Common myeloid progenitor, CD34-positive (primary cell): ENCODE data around the gene IGFBP5.

Source experiments
- CTCF ChIA-PET: fragments of 350-600 bp; sonication (Branson Sonifier 250); formaldehyde crosslinking; loops from one replicate; lab custom pipeline; 2021; ENCODE audit warnings: antibody characterized with exemption; lab: Charles Lee
- POLR2A ChIA-PET: fragments of 350-600 bp; sonication (Branson Sonifier 250); formaldehyde crosslinking; loops from one replicate; lab custom pipeline; 2021; ENCODE audit warnings: antibody characterized with exemption; lab: Charles Lee
- DNase-seq, 3 donors: peaks; one replicate each; pipeline versions ENCODE4 v3.0.0 to v3.0.0-alpha.2; 2013
- H3K27ac ChIP-seq, 2 experiments: 1 replicate in 1 of 2; 2 replicates in 1 of 2; pipeline ENCODE4 v1.7.0; 2013; ENCODE audit warnings: inconsistent platforms in 2 of 2, low read length in 2 of 2, mild to moderate bottlenecking in 2 of 2, low read depth in 1 of 2, moderate library complexity in 1 of 2; ENCODE audit not compliant: severe bottlenecking in 2 of 2, insufficient read depth in 1 of 2, poor library complexity in 1 of 2
- H3K27me3 ChIP-seq, 5 experiments: replicated peaks in 2 of 5; 1 replicate in 3 of 5; 2 replicates in 2 of 5; pipeline versions ENCODE4 v1.6.1 to v1.7.0; 2013; ENCODE audit warnings: low read length in 4 of 5, mild to moderate bottlenecking in 2 of 5, moderate library complexity in 2 of 5, inconsistent platforms in 1 of 5; ENCODE audit not compliant: insufficient read depth in 5 of 5, control insufficient read depth in 4 of 5
- H3K36me3 ChIP-seq, 4 experiments: 1 replicate in 2 of 4; 2 replicates in 2 of 4; pipeline versions ENCODE4 v1.6.1 to v1.7.0; 2013; ENCODE audit warnings: low read length in 3 of 4, control low read depth in 1 of 4, mild to moderate bottlenecking in 1 of 4; ENCODE audit not compliant: control insufficient read depth in 4 of 4, insufficient read depth in 4 of 4
- H3K4me1 ChIP-seq, 4 experiments: 1 replicate in 3 of 4; 2 replicates in 1 of 4; pipeline versions ENCODE4 v1.6.1 to v1.7.1; 2013; ENCODE audit warnings: low read length in 3 of 4, mild to moderate bottlenecking in 3 of 4, control low read depth in 1 of 4, inconsistent platforms in 1 of 4, moderate library complexity in 1 of 4; ENCODE audit not compliant: control insufficient read depth in 4 of 4, insufficient read depth in 4 of 4; ENCODE audit errors: control extremely low read depth in 1 of 4
- H3K4me3 ChIP-seq, 7 experiments: 1 replicate in 4 of 7; 2 replicates in 3 of 7; pipeline versions ENCODE4 v1.5.1 to v1.7.0; 2013; ENCODE audit warnings: mild to moderate bottlenecking in 7 of 7, low read length in 6 of 7, moderate library complexity in 6 of 7, inconsistent platforms in 2 of 7, low read depth in 2 of 7, control low read depth in 1 of 7; ENCODE audit not compliant: insufficient read depth in 4 of 7, control insufficient read depth in 1 of 7; ENCODE audit errors: extremely low read depth in 1 of 7
- H3K9me3 ChIP-seq, 5 experiments: 1 replicate in 4 of 5; 2 replicates in 1 of 5; pipeline versions ENCODE4 v1.6.1 to v1.7.1; 2013; ENCODE audit warnings: low read length in 4 of 5, mild to moderate bottlenecking in 2 of 5, inconsistent platforms in 1 of 5, low read depth in 1 of 5, moderate library complexity in 1 of 5; ENCODE audit not compliant: control insufficient read depth in 4 of 5, insufficient read depth in 2 of 5; ENCODE audit errors: control extremely low read depth in 1 of 5
- WGBS: methylation state at CpG from one replicate; pipeline ENCODE4 v1.1.5; 2013; ENCODE audit not compliant: insufficient coverage; 5-methylcytosine and 5-hydroxymethylcytosine counted together

The IGFBP5 gene

GRCh38 chr2:216652566-216652965 lies 42.8 kb downstream of the IGFBP5 start:
- no peak overlapping the region for H3K27ac ChIP-seq
- CTCF ChIA-PET, result interaction anchor here (1.2 to 5.7 kb wide), 5 partner anchors 9 to 133 kb away, joined by 3 to 24 read pairs (median 4); no protein-coding TSS in a partner anchor
- no peaks in the 10 kb centered on the region for H3K4me1 ChIP-seq
- H3K4me3 ChIP-seq, result no peak overlapping the region
- no peaks in the 10 kb centered on the region for H3K9me3 ChIP-seq
- peaks cover 0 to 6% (median 0%) of the 10 kb centered on the region in 5 experiments for H3K27me3 ChIP-seq
- DNase-seq, result no peak
- POLR2A ChIA-PET, result no interaction called here
- H3K36me3 ChIP-seq, result no peaks in the 10 kb centered on the region
- WGBS, result 86% methylated on average over 3 of the region's 4 CpGs

- Histone ChIP-seq H3K36me3 (no peaks in the 10 kb centered on the region), H3K4me3 (no peak overlapping the region), H3K27ac (no peak overlapping the region), H3K27me3 (peaks cover 0 to 4% (median 0%) of the 10 kb centered on the region in 5 experiments), H3K9me3 (no peaks in the 10 kb centered on the region), H3K4me1 (no peaks in the 10 kb centered on the region)
- WGBS, result 80% methylated on average over 1 of the region's 6 CpGs
- CTCF ChIA-PET, result interaction anchor here (0.8 to 5.7 kb wide), 7 partner anchors 10 to 135 kb away, joined by 3 to 24 read pairs (median 4); no protein-coding TSS in a partner anchor
- no peak for DNase-seq
- POLR2A ChIA-PET, result no interaction called here
Observed at GRCh38 chr2:216651351-216651881, 43.9 kb downstream of the IGFBP5 start.

DNA sequence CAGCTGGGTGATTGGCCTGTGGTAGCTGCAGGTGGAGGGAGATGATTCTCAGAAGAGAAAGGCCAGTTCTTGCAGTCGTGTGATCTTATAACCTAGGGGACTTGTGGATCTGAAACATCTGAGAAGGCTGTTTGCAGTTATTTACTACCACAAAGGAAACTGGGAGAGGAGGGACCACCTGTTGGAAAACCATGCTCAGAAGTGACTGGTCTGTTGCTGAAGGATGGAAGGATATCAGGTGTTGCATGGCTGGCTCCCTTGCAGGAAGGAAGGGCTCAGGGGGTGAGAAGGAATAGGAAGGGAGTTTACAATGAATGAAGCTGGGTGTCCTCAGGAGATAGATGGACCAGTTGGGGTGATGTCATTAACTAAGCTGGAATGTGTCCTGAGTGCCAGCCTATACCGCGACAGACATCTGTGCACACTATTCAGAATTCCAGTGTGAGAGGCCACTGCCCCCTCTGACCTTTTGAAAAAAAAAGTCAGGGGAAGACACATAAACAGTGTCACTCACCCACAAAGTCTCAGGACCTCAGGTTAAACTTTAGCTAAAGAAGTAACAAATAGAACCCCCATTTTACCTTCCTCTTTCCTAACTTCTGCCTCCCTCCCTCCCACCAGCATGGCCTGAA lies 44.6 kb downstream of the IGFBP5 start:
- WGBS, result 100% methylated on average over 3 of the region's 3 CpGs
- POLR2A ChIA-PET, result no interaction called here
- Histone ChIP-seq H3K27me3 (peaks cover 0 to 4% (median 0%) of the 10 kb centered on the region in 5 experiments), H3K36me3 (no peaks in the 10 kb centered on the region), H3K27ac (no peak overlapping the region), H3K4me3 (no peak overlapping the region), H3K4me1 (no peaks in the 10 kb centered on the region), H3K9me3 (no peaks in the 10 kb centered on the region)
- no peak for DNase-seq
- CTCF ChIA-PET, result interaction anchor here (0.8 to 5.7 kb wide), 5 partner anchors 11 to 132 kb away, joined by 3 to 24 read pairs (median 7); no protein-coding TSS in a partner anchor

DNA sequence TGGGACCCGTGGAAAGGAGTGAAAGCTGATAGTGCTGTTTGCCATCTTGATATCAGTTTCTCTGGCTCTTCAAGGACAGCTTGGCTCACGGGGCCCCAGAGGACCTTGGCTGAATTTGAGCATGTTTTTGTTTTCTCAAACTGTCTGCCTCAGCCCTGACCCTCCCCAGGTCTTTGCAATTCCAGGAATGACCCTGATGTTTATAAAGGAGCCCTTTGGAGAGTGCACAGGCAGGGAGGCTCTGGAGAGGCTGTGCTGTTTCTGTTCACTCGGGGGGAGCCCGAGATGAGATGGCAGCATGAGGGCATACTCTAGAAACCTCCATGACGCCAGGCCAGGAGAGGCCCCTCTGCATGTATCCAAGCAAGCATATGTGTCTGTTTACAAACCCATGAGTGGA lies 45.8 kb downstream of the IGFBP5 start:
- no peaks in the 10 kb centered on the region for H3K9me3 ChIP-seq
- H3K36me3 ChIP-seq, result no peaks in the 10 kb centered on the region
- peaks cover 0 to 4% (median 0%) of the 10 kb centered on the region in 5 experiments for H3K27me3 ChIP-seq
- H3K27ac ChIP-seq, result no peak overlapping the region
- no peak overlapping the region for H3K4me3 ChIP-seq
- WGBS, result 98% methylated on average over 5 of the region's 5 CpGs
- CTCF ChIA-PET, result interaction anchor here (0.6 to 5.7 kb wide), 4 partner anchors 9 to 923 kb away, joined by 3 to 24 read pairs (median 4); no protein-coding TSS in a partner anchor
- no peaks in the 10 kb centered on the region for H3K4me1 ChIP-seq
- no peak for DNase-seq
- POLR2A ChIA-PET, result no interaction called here

DNA sequence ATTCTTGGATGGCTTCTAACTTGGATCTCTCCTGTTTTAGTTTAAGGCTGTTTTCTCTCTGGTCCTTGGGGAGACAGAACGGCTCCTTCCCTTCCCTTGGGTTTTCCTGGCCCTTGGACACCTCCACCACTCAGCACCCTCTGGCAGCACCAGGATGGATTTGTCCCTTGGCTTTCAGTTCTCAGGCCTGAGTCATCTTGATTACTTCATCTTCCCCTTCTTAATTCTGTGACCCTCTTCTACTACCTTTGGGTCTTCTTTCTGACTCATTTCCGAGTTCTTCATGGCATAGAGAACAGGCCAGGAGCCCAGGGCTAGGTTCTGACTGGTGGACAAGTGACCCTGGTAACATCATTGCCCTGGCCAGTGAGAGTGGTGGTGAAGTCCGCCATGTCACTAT lies 47.2 kb downstream of the IGFBP5 start:
- POLR2A ChIA-PET, result interaction anchor here (0.7 kb wide), 1 partner anchor 1030 kb away, joined by 3 read pairs; no protein-coding TSS in a partner anchor
- WGBS, result 96% methylated on average over 3 of the region's 3 CpGs
- no peak for DNase-seq

GRCh38 chr2:216646116-216646515 lies 49.2 kb downstream of the IGFBP5 start:
- 89% methylated on average over 3 of the region's 3 CpGs for WGBS
- Histone ChIP-seq H3K9me3 (no peaks in the 10 kb centered on the region), H3K4me1 (no peaks in the 10 kb centered on the region), H3K27ac (no peak overlapping the region), H3K36me3 (no peaks in the 10 kb centered on the region), H3K4me3 (no peak overlapping the region), H3K27me3 (peaks cover 0 to 4% (median 0%) of the 10 kb centered on the region in 5 experiments)
- POLR2A ChIA-PET, result no interaction called here
- CTCF ChIA-PET, result interaction anchor here (1.4 kb wide), 1 partner anchor 15 kb away, joined by 6 read pairs; no protein-coding TSS in a partner anchor
- DNase-seq, result no peak

More for the DNA sequence above, 47.2 kb downstream of the IGFBP5 start:
- no peak overlapping the region for H3K4me3 ChIP-seq
- CTCF ChIA-PET, result interaction anchor here (0.8 kb wide), 1 partner anchor 9 kb away, joined by 3 read pairs; no protein-coding TSS in a partner anchor
- no peaks in the 10 kb centered on the region for H3K9me3 ChIP-seq
- no peaks in the 10 kb centered on the region for H3K36me3 ChIP-seq
- no peak overlapping the region for H3K27ac ChIP-seq
- H3K27me3 ChIP-seq, result peaks cover 0 to 7% (median 0%) of the 10 kb centered on the region in 5 experiments
- H3K4me1 ChIP-seq, result no peaks in the 10 kb centered on the region

GRCh38 chr2:216645636-216645950 lies 49.8 kb downstream of the IGFBP5 start:
- Histone ChIP-seq H3K27me3 (peaks cover 0 to 7% (median 0%) of the 10 kb centered on the region in 5 experiments), H3K27ac (no peak overlapping the region), H3K4me3 (no peak overlapping the region), H3K9me3 (no peaks in the 10 kb centered on the region), H3K36me3 (no peaks in the 10 kb centered on the region), H3K4me1 (no peaks in the 10 kb centered on the region)
- ChIA-PET POLR2A (no interaction called here), CTCF (interaction anchor here (1.9 kb wide), 1 partner anchor 18 kb away, joined by 6 read pairs; no protein-coding TSS in a partner anchor)
- WGBS, result 100% methylated on average over 3 of the region's 3 CpGs
- no peak for DNase-seq
